HFF-Myc (cell line): ENCODE results near the gene PRDM15.

ENCODE experiments used
- DNase-seq: peaks from one replicate; pipeline ENCODE4 v3.0.0-alpha.2; 2011; ENCODE audit warnings: low read depth; ENCODE audit errors: extremely low read depth
- H3K4me3 ChIP-seq: replicated peaks from 2 replicates; pipeline ENCODE4 v1.5.1; 2011; ENCODE audit warnings: low read depth, mild to moderate bottlenecking, control low read depth, low read length
- TF ChIP-seq, protein P1 (sequence below): IDR thresholded peaks from 2 replicates; pipeline ENCODE4 v1.5.1; 2012; ENCODE audit warnings: mild to moderate bottlenecking, low read depth, low read length, control low read depth; ENCODE audit errors: missing control alignments

Gene PRDM15

GRCh38 chr21:41766883-41767605 is 112.1 kb downstream of the PRDM15 start, which contains the start of gene RIPK4:
Gene RIPK4 (minus strand): TSS chr21:41767052. CDS start chr21:41767041, 11 bp downstream.
- TF ChIP-seq, protein P1, sequence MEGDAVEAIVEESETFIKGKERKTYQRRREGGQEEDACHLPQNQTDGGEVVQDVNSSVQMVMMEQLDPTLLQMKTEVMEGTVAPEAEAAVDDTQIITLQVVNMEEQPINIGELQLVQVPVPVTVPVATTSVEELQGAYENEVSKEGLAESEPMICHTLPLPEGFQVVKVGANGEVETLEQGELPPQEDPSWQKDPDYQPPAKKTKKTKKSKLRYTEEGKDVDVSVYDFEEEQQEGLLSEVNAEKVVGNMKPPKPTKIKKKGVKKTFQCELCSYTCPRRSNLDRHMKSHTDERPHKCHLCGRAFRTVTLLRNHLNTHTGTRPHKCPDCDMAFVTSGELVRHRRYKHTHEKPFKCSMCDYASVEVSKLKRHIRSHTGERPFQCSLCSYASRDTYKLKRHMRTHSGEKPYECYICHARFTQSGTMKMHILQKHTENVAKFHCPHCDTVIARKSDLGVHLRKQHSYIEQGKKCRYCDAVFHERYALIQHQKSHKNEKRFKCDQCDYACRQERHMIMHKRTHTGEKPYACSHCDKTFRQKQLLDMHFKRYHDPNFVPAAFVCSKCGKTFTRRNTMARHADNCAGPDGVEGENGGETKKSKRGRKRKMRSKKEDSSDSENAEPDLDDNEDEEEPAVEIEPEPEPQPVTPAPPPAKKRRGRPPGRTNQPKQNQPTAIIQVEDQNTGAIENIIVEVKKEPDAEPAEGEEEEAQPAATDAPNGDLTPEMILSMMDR, result no peak
- DNase-seq, result no peak
- H3K4me3 ChIP-seq, result peak within 1 kb of the TSS; percentile 36

DNA sequence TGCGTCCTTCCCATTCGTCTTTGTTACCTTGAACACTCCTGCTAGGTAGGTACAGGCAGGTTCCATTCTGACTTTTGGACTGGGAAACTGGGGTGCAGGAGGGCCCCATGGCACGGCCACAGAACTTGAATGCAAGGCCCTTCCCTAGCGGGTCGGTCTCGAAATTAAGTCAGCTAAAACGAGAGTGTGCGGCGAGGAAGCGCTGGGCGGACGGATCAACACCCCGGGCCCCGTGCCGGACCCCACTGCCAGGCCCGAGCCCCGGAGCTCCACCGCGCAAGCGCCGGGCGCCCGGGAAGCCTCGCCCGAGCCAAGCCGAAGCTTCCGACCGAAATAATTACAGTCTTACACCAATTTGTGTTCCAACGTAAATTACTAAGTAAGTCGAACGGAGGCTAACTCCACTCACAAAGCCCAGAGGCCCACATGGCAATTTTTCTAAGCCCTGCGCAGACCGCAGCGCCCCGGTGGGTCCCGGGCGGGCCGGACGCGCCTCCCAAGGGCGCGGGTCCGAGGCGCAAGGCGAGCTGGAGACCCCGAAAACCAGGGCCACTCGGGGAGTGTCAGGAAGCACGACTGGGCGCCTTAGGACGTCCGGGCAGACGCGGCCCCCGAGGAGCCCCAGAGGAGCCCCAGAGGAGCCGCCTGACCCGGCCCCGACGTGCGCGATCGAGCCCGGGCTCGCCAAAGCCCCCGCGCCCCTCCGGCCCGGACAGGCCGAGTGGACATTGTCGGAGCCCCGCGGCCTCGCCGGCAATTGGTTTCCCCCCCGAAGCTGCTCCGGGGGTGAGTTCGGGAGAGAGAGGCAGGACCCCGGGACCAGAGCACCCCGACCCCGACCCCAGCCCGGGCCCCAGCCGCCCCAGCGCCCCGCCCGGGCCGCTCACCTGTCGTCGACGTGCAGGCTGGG is 112.9 kb downstream of the PRDM15 start:
- peak overlapping the region; percentile 36 for H3K4me3 ChIP-seq
- no peak for DNase-seq
- TF ChIP-seq, protein P1, result no peak

DNA sequence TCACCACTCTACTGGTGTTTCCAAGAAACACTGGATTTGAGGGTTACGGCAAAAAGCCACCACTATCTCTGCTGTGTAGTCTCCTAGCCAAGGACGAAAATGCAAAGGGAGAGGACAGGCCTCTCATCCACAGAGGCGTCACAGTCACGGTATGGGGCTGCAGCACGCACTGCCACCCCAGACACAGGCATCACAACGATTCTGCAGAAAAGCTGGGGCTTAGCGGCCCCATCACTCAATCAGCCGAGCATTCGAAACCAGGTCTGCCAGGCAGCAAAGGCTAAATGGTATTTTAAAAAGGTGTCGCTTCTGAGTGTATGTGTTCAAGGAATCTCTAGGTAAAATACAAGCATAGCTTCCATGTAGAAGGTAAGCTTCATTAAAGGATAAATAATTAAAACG is 113.7 kb downstream of the PRDM15 start:
- TF ChIP-seq, protein P1, result no peak
- no peak for DNase-seq
- no peak overlapping the region for H3K4me3 ChIP-seq

DNA sequence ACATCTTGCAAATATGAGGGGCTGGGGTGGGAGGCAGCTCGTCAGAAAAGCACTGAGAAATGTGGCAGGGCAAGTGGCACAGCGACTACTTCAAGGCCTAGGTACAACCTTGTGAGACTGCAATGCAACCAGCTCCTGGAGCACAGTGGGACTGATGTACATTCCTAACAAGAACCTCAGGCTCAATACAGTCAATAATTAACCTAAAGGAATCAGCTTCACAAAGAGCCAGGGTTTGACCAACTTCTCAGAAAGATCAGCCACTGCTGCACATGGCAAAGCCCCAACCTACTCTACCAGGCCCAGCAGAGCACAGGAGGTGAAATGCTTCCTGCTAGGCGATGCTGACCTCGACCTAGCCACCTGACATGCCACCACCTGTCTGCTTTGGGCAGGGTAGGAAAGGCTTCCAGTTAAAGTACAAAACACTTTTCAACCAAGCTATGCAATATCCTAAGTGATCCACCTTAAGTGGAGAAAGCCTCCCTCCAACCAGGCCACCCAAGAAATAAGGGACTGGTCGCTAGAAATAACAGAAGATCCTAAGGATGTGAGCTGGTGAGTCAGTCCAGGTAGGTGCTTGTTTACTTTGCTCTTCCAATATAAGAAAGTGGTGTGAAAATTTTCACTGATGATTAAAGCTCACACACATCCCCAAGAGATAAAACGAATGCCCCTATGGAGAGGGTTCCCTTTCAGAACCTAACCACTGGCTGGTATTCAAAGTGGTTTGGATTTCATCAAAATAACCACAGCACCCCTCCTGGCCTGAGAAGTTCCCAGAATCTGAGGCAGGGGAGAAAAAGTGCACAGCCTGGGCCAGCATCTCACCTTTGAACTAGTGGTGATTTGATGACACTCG is 114.4 kb downstream of the PRDM15 start:
- no peak overlapping the region for H3K4me3 ChIP-seq
- no peak for DNase-seq
- TF ChIP-seq, protein P1, result no peak

DNA sequence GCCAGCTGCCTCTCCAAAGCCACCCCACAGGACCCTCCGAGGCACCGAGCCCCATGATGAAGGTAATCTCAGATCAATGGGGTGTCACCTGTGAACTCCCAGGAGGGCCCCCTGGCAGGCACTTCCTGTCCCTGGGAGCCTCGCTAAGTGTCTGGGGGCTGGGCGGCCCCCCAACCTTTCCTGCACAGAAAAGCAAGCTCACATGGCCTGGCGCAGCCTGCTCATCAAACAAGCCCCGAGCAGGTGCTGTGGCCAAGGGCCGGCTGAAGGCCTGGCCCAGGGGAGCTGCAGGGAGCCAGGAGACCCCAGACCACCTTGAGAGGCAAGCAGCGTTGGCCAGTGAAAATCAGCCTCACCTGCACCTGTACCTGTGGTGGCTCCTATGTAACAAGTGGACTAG is 115.1 kb downstream of the PRDM15 start:
- H3K4me3 ChIP-seq, result no peak overlapping the region
- DNase-seq, result no peak
- TF ChIP-seq, protein P1, result no peak

DNA sequence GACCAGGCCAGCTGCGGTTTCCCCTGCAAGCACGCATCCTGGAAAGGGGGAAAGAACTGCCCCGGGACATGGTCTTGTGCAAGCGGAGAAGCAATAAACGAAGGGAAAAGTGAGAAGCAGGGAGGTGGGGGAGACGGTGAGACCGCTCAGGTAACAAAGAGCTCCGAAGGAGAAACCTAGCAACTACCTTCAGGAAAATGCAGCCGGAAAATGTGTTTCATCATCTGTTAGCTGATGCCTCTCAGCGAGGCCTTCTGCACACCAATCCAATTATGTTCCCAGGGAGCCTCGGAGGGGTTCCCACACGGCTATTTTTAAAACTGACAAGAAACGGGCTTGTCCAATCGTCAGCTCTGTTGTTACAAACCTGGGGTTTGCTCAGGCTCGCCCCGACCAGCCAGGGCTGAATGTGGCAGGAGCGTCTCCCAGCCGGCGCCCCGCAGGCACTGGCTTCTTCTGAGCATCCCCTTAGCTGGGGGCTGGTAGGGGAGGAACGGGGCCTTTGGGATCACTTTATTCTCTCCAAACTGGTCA is 115.7 kb downstream of the PRDM15 start:
- H3K4me3 ChIP-seq, result no peak overlapping the region
- DNase-seq, result no peak

More for the DNA sequence above, 115.7 kb downstream of the PRDM15 start:
- TF ChIP-seq, protein P1, result no peak
